CD4-positive, alpha-beta T cell treated with Interleukin-10 for 1 hour (primary cell): ENCODE measurements around the gene OXA1L.
"Not testable (repeated sequence)": the region's sequence is repeated elsewhere in the genome, so short reads cannot be mapped to it uniquely, and the experiment has no call there.

Source experiments
- DNase-seq: peaks from one replicate; pipeline ENCODE4 v3.0.0-alpha.2; 2020

The OXA1L gene

DNA sequence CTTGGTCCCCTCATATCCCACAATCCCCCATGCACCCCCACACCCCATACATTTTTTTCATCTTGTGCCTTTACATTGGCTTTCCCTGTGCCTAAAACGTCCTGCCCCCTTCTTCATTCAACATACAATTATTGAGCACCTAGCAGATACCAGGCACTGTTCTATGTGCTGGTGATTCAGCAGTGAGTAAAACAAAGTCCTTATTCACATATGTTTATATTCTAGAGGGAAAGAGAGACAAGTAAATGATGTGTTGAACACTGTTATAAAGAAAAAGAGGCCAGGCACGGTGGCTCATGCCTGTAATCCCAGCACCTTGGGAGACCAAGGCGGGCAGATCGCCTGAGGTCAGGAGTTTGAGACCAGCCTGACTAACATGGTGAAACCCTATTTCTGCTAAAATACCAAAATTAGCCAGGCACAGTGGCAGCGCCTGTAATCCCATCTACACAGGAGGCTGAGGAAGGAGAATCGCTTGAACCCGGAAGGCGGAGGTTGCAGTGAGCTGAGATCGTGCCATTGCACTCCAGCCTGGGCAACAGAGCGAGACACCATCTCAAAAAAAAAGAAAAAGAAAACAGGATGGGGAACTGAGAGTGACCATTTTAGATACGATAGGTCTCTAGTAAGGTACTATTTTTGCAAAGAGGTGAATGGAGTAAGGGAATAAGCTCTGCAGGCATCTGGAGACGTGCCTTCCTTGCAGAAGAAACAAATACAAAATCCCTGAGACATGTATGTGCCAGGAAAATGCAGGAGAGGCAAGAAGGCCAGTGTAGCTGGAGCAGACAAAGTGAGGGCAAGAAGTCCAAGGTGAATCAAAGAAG, 36.6 kb downstream of the OXA1L start:
- no peak for DNase-seq

DNA sequence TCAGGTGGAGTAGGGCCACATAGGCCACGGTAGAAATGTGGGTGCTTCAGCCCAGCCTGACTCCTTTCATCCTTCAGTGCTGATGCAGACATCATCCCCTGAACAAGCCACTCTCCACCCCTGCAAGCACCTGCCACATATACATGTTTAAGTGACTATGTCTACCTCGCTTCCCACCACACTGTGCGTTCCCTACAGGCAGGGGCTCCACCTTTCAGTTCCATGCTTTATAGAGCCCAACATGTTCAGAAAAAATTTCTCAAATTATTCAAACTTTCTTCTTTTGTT, 37.1 kb downstream of the OXA1L start:
- DNase-seq, result no peak

DNA sequence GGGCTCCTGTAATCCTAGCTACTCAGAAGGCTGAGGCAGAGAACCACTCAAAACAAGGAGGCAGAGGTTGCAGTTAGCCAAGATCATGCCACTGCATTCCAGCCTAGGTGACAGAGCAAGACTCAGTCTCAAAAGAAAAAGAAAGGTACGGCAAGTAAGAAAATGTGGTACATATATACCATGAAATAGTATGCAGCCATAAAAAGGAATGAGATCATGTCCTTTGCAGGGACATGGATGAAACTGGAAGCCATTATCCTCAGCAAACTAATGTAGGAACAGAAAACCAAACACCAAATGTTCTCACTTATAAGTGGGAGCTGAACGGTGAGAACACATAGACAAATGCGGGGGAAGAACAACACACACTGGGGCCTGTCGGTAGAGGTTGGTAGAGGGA, 38.7 kb downstream of the OXA1L start:
- not testable (repeated sequence) for DNase-seq

DNA sequence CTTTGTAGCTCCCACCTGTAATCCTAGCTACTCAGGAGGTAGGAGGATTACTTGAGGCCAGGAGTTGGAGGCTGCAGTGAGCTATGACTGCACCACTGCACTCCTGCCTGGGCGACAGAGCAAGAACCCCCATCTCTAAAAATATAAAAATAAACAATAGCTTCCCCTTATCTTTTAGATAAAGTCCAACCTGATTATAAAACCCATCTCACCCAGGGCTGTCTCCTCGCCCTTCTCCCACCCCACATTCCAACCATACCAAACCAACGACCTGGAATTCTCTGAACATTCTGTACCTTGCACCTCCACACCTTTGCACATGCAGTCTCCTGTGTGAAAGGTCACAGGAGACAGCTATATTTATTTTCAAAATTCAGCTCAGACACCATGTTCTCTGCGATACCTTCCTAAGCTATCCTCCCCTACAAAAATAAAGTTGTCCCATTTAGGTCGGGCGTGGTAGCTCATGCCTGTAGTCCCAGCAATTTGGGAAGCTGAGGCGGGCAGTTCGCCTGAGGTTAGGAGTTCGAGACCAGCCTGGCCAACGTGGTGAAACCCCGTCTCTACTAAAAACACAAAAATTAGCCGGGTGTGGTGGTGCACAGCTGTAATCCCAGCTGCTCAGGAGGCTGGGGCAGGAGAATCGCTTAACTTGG, 41.1 kb downstream of the OXA1L start:
- DNase-seq, result no peak

DNA sequence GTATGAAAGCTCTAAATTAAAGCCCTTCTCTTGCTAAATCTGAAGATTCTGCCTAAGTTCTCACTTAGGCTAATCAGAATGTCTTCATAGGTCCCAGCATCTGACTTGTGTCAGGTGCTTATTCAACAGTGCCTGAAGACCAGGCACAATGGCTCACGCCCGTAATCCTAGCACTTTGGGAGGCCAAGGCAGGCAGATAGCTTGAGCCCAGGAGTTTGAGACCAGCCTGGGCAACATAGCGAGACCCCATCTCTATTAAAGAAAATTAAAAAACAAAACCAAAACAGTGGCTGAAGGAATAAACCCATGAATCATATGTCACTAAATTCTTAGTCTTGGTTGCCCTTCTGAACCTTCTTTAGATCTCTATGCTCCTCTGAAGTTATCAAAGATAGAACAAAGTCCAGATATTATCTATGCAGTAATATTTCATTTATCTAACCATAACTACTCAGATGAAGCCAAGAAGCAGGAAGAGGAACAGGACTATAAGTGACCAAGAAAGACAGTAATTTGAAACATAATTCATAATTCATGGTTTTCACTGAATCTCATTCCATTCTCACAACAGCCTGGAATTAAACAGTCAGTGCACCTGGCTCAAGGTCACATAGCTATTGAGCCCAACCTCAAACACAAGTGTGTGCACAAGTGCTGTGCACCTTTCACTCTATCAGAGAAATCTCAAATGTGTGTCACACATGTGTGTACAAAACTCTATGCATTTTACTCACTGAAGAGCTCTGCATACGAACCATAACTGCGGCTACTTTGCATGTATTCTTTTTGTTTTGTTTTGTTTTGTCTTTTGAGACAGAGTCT, 42.1 kb downstream of the OXA1L start:
- DNase-seq, result no peak

DNA sequence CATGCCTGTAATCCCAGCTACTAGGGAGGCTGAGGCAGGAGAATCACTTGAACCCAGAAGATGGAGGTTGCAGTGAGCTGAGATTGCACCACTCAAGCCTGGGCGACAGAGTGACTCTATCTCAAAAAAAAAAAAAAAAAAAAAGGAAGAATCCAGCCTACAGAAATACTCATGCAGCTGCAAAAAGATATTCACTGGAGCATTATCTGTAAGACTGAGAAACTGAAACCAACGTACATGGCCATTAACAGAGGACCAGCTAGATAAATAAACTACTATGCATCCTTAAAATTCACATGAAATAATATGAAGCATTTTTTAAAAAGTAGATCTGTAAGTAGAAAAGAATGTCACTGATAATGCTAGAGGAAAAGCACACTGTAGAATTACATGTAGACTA, 45.2 kb downstream of the OXA1L start:
- no peak for DNase-seq

DNA sequence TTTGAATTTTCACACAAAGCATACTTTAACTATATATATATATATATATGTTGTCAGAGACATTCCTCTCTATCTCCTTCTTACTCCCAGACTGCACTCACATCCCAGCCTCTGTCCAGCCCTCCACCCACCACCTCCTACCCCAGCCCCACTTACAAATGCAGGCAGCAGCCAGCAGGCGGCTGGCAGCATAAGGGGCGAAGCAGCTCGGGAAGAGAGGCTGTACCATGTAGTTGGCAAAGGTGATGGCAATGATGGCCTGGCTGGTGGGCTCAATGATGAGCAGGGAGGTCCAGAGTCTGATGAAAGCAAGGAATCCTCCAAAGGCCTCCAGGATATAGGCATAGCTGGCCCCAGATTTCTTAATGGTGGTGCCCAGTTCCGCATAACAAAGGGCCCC, 46.3 kb downstream of the OXA1L start:
- no peak for DNase-seq

DNA sequence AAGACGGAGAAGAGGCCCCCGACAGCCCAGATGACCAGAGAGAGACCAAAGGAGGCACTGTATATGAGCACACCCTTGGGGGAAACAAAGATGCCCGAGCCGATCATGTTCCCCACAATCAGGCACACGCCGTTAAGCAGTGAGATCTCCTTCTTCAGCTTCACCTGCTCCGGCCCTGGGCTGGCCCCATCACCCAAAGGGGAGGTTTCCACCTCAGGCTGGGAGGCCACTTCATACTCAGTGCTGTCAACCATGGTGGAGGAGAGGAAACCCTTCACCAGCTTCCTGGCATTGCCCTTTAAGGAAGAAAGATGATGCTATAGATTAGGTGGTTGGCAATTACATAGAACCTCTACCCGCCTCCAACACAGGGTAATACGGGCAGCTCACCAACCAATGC, 46.7 kb downstream of the OXA1L start:
- DNase-seq, result no peak

DNA sequence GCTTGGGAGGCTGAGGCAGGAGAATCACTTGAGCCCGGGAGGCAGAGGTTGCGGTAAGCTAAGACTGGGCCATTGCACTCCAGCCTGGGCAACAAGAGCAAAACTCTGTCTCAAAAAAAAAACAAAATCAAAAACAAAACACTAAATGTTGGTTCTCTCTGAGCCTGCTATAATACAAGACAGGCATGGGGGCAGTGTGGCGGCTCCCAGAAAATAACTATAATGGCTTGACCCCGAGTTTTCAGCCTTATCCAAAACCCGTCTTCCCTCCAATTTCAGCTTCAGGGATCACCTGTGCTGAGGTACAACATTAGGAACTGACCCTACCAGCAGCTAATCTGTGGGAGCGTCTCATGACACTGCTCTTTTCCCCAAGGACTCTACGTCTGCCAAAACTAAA, 47.9 kb downstream of the OXA1L start:
- no peak for DNase-seq

DNA sequence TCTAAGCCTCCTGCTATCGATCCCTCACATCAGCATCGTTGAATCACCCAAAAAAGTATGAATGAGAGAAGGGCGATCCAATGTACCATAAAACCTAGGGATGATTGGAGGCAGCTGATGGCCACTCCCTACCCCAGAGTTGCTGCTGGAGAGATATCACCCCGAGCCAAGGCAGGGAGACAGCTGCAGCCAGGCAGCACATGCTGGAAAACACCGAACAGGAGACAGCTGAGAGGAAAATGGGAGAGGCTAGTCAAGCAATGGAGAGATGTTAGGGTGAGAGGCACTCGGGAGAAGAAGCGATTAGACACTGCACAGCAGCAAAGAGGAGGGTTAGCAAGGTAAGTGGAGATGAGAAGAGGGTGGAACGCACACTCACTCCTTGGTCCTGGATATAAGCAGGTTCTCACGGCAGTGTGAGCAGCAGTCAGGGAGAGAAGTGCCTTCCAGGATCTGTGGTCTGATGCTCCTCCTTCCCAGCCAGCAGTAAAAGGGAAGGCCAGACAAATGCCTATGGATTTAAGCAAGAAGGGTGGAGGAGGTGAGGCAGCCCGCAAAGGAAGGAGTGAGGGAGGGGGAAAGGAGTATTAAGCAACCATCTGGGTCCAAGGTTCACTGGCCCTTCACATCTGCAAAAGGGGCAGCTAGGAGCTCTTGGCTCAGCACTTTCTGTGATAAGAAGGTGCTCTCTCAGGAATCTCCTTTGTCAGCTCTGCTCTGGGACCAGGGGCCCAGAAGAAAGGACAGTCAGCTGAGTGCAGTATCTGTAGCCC, 48.6 kb downstream of the OXA1L start, which contains the start of gene SLC7A7:
Gene SLC7A7 (minus strand): TSS at position 495 of the 773 bp plus-strand sequence. CDS start 2,037 bp downstream, outside the sequence.
- DNase-seq, result no peak

DNA sequence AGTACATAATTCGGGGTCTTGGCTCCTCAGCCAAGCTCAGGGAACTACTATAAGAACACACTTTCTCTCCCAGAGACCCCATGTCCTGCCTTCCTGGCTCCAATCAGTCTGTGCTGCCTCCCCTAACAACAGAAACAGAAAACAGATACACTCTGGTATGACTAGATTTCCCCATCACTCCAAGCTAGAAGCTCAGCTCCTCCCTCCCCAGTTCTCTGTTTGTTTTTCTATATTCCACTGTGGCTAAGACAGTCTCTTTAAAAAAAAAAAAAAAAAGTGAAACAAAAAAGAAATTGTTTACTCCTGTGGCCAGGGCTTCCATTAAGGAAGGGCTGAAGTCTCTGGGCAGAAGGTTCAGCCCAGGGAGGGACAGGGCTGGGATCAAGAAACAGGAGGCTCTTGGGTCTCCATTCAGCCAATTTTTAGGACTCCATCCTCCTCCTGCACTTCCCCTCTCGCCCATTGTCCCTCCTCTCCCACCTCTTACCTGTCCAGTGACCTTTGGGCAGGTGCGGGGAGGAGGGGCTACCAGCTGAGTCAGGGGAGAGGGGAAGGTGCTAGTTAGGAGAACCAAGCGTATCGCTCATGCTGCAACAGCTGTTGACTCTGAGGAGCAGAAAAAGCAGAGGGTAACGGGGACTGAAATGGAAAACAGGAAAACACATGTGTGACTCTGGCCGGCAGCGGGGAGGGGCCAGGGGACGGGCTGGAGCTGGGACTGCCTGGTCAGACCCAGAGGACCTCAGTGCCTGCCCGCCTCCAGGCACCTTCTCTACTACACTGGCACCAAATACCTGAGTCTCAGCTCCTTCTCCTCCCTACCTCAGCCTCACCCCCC, 52.9 kb downstream of the OXA1L start:
- DNase-seq, result no peak

DNA sequence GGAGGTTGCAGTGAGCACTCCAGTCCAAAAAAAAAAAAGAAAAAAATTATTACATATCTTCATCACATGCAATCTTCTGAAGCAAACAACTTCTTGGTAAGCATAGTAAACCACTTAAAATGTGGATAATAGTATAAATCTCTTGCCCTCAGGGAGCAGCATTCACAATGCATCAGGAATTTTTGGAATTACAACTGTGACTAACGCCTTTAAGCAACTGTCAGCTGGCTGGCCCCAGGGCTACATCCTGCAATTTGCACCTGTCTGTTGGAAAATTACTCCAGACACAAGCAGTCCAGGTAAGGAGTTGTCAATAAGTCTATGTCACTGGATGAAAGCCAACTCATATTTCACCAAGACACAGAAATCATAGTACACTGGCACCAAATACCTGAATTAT, 54.2 kb downstream of the OXA1L start:
- no peak for DNase-seq

DNA sequence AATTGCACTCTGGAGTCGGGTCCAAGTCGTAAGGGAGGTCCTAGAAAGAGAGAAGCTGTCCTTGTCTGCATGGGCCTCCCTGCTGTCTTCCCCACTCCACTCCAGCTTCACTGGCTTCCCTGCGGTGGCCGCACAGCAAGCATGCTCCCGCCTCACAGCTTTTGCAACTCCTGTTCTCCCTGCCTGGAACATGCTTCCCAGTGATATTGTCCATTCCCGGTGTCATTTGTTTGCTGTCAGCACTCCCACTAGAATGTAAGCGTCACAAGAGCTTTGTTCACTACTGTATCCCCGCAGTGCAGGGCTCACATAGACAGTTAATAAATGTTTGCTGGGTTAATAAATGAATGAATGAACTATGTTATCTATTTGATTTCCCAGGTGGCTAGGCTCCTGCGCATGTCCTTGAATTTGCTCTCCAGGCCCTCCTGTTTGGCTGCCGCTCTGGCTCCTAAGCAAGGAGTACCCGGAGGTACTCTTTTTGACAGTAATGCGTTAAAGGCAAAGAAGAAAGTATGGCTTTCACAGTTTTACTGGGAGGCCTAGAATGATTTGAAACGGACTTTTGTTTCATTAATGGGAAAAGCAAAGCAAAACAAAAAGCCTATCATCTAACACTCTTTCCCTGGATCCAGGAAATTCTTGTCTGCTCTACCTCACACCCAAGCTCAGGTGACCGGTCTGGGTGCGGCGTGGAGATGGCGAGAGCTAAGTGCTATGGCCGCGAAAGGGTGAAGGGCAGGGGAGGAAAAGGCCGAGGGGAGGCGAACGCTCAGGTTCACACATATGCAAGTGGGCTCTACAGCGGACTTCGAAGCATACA, 54.9 kb downstream of the OXA1L start:
- no peak for DNase-seq

DNA sequence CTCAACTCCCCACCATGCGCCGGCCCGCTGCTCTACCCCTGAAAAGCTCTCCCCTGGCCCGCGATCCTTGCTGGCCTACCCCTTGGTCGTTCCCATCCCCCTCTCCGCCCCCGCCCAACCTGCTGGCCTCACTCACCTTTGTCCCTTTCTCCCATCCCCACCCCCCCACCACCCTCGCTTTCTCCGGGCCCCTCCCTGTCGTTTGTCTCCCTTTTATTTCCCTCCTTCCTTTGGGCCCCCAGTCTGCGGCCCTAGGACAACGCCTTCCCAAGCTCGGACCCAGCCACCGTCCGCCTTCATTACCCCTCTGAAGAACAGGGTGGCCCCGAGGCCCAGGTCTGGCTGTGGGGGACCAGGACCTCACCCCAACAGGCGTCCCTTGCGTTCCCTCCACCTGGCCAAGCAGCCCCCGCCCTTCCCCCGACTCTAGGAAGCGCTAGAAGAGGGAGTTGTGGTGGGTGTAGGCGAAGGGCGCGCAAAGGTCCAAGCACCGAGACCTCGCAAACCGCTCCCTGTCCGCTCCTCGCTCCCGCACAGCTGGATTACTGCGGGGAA, 55.6 kb downstream of the OXA1L start:
- no peak for DNase-seq
